ENCODE results near the gene BPIFB6.

DNA sequence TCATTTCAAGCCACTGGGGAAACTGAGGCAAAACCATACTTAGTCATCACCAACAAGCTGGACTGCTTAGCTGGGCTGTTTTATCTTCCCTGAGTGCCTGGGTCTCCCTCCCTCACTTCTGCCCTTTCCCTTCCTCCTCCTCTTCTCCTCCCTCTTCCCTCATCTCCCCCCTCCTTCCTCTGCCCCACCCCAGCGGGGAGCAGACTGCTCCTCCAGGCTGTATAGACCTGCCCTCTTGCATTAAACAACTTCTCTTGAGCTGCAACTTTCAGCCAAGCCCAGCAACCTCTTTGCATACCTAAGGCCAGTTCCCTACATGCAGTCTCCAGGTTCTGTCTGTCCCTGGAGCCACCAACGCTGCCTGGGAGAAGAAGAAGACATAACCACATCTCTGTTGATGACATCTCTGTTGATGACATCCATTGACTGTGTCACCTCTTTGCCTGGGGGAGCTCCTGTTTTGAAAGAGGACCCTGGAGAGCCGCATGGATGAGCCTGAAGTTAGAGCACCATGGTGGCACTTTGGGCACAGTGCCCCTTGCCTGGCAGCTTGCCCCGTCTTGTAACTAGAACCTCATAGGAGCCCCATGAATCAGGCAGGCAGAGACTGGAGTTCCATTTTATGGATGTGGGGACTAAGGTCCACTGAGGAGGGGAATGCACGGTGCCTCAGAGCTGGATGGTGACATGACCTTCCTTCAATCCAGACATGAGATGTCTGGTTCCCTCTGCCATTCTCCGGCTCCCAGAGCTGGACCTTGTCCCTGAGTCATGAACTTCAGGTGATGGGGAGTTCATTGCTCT, 7.8 kb upstream of the BPIFB6 start:
- TF ChIP-seq, protein P1, sequence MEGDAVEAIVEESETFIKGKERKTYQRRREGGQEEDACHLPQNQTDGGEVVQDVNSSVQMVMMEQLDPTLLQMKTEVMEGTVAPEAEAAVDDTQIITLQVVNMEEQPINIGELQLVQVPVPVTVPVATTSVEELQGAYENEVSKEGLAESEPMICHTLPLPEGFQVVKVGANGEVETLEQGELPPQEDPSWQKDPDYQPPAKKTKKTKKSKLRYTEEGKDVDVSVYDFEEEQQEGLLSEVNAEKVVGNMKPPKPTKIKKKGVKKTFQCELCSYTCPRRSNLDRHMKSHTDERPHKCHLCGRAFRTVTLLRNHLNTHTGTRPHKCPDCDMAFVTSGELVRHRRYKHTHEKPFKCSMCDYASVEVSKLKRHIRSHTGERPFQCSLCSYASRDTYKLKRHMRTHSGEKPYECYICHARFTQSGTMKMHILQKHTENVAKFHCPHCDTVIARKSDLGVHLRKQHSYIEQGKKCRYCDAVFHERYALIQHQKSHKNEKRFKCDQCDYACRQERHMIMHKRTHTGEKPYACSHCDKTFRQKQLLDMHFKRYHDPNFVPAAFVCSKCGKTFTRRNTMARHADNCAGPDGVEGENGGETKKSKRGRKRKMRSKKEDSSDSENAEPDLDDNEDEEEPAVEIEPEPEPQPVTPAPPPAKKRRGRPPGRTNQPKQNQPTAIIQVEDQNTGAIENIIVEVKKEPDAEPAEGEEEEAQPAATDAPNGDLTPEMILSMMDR (IDR thresholded peaks at IDR 0.05 in 2 of 3, conservative IDR thresholded peaks at IDR 0.05 in 1 of 3; ENCODE audit: control insufficient read depth in 2 of 3, extremely low read depth in 1 of 3, insufficient read depth in 1 of 3, low read depth in 3 of 3, low read length in 3 of 3): no peak
- TF ChIP-seq NFYA (IDR thresholded peaks at IDR 0.05; ENCODE audit: borderline replicate concordance, low read depth, low read length) (no peak), POLR2A (IDR thresholded peaks at IDR 0.05; ENCODE audit: low read depth, low read length) (no peak), YY1 (IDR thresholded peaks at IDR 0.05; ENCODE audit: low read depth, low read length) (no peak), RFX5 (IDR thresholded peaks at IDR 0.05; ENCODE audit: low read depth, low read length) (no peak), POLR2AphosphoS5 (IDR thresholded peaks at IDR 0.05; ENCODE audit: low read length) (no peak), NR2F1 (conservative IDR thresholded peaks at IDR 0.05) (no peak), CBFB (IDR thresholded peaks at IDR 0.05; ENCODE audit: low read depth) (no peak), RCOR1 (conservative IDR thresholded peaks at IDR 0.05; ENCODE audit: low read depth, low read length) (no peak), MXI1 (IDR thresholded peaks at IDR 0.05; ENCODE audit: low read depth, low read length) (no peak)

Data from GM12878 (cell line).